ENCODE data around the gene HSPB6.

Gene HSPB6

DNA sequence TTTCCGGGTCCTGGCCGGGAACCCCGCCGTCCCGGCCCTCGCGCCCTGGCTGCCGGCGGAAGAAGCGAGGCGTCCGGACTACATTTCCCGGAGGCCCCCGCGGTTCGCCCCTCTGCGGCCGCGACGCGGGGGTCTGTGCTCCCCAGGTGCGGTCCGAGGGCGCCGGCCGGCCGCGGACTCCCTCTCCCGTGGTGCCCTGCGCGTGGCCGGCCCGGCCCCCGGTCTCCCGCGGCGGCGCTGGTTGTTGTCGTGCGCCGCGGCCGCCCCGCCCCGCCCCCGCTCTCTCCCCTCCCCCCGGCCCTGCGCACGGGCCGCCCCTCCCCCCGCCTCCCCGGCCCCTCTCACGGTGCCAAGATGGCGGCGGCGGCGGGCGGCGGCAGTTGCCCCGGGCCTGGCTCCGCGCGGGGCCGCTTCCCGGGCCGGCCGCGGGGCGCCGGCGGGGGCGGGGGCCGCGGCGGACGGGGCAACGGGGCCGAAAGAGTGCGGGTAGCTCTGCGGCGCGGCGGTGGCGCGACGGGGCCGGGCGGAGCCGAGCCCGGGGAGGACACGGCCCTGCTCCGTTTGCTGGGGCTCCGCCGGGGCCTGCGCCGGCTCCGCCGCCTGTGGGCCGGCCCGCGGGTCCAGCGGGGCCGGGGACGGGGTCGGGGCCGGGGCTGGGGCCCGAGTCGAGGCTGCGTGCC lies 39.0 kb downstream of the HSPB6 start, which contains the start of gene KMT2B:
TSS of gene KMT2B (plus strand) at position 339 of the 680 bp plus-strand sequence. CDS start at position 355, 16 bp downstream.
- DNase-seq (ENCODE audit: low read depth in 2 of 2, low spot score in 1 of 2): peak in 1 of 2 donors; percentile 38

GRCh38 chr19:35716801-35717664 lies 39.8 kb downstream of the HSPB6 start:
- DNase-seq (ENCODE audit: low read depth in 2 of 2, low spot score in 1 of 2): peak; percentile 80 to 94

DNA sequence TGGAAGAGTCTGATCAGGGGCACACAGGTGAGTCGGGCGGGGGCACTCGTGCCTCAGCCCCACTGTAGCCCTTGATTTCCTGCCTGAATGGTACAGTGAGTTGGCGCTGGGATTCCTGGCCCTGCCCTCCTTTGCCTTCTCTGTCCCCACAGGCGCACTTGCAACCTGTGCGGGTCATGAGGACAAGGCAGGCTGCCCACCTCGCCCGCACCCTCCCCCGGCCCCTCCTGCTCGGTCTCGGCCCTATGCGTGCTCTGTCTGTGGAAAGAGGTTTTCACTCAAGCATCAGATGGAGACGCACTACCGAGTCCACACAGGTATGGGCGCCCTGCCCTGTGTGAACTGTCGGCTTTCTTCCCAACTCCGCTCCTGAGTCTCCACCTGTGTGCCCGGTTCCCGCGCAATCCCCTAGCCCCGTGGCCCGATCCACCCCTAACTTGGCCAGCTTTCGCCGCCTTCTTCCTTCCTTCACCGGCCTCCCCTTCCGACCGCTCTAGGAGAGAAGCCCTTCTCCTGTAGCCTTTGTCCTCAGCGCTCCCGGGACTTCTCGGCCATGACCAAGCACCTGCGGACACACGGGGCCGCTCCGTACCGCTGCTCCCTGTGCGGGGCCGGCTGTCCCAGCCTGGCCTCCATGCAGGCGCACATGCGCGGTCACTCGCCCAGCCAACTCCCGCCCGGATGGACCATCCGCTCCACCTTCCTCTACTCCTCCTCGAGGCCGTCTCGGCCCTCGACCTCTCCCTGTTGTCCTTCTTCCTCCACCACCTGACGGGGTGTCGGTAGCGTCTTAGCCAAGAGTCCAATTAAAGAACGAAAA lies 40.6 kb downstream of the HSPB6 start:
- no peak for DNase-seq (ENCODE audit: low read depth in 2 of 2, low spot score in 1 of 2)

GRCh38 chr19:35715355-35715809 lies 41.4 kb downstream of the HSPB6 start:
- no peak for DNase-seq (ENCODE audit: low read depth in 2 of 2, low spot score in 1 of 2)

GRCh38 chr19:35714601-35715354 lies 42.1 kb downstream of the HSPB6 start:
- DNase-seq (ENCODE audit: low read depth in 2 of 2, low spot score in 1 of 2): no peak

DNA sequence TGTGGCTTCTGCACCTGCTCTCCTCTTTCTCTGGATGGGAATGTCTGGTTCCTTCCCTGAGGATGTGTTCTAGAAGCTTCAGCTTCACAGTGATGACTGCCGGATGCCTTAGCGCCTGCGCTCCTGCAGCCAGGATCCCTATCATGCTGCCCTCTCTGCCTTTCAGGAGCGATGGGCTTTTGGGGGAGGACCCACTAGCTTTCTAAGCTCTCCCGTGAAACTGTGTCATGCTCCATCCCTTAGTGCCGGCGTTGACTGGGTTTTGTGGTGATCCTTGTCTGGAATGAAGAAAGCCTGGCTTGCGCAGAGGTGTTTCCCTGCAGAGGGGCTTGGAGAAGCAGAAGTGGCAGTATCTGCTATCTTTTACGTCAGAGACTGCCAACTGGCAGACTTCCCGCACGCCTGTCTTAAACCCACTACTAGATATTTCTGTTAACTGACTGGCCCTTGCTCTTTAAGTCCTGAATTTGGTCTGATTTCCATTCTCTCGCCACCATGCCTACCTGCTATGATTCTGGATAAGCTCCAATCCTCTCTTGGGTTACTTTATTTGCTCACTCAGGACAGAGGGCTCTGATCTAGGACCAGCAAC lies 42.8 kb downstream of the HSPB6 start:
- DNase-seq (ENCODE audit: low read depth in 2 of 2, low spot score in 1 of 2): no peak

- DNase-seq (ENCODE audit: low read depth in 2 of 2, low spot score in 1 of 2): no peak
Measured at GRCh38 chr19:35713506-35713850, 43.4 kb downstream of the HSPB6 start.

DNA sequence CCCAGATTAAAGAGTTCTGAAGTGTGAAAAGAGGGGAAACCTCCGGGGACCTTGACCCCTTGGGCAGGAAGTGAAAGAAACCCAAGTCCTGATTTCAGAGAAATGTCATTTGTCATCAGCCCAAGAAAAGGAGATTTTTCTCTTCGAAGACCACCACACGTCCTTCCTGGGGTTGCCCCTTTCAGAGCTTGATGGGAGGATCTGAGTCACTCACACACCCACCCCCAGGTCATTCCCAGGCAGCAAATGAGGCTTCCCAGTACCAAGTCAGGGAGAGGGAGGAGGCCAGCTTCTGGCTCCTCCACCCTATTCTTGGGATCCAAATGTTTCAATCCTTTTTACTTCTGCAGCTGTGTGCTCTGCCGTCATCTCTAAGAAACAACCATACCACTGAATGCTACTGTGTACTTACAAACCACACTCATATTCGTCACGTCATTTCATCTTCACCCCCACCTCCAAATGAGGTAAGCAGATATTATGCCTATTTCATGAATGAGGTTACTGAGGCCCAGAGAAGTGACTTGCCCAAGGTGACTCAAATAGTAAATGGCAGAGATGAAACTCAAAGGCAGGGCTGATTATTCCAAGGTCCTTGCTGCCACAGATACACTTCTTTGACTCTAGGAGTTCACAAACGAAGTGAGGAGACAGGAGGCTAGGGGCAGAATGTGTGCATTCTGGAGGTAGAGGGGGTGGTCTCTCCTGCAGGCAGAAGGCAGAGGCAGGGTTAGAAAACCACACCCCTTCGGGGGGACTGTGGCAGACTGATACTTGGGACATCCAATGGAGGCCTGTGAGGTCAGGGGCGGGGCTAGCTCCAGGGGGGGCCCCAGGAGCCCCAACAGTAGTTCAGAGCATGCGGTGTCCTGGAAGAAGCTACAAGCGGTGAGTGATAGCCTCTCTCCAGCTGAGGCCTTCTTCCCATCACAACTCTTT lies 44.0 kb downstream of the HSPB6 start:
- DNase-seq (ENCODE audit: low read depth in 2 of 2, low spot score in 1 of 2): no peak

- no peak for DNase-seq (ENCODE audit: low read depth in 2 of 2, low spot score in 1 of 2)
Measured at GRCh38 chr19:35710784-35711723, 45.8 kb downstream of the HSPB6 start.

DNA sequence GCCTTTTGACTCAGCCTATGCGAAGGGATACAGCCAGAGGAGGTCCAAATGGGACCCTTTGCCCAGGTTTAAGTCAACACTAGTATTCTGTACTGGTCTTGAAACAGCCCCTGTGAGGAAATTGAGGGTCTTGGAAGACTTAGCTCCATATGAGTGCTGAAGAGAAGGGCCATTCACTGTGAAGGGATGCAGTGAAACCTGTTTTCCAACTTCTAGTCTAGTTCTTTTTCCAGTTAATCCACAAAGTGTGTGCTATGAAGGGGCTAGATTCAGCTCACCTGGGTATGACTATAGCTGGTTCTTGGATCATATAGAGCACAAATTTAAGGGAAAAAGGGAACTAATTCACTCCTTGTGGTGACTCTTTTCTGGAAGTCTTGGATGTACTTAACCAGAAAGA lies 48.4 kb downstream of the HSPB6 start:
- DNase-seq (ENCODE audit: low read depth in 2 of 2, low spot score in 1 of 2): no peak

Measured in stimulated activated CD8-positive, alpha-beta memory T cell treated with anti-CD3 and anti-CD28 coated beads, Interleukin-4, amount 100 ng/mL, for 1 hour (primary cell).